OCI-LY7 (cell line): ENCODE data around the gene ALLC. TPM values are rescaled to one million over a fixed set of nuclear protein-coding genes. Genes with fewer than 3 reads are reported as not detected.

Experiments
- BruUV-seq: library from RNA; stranded (reverse); fragments of 400-500 nt; replicated peaks from 2 replicates; lab custom pipeline; 2021; lab: Mats Ljungman, UMichigan
- CTCF ChIA-PET: fragments of 300-600 bp; sonication (Branson Sonifier 250); formaldehyde crosslinking; loops from one replicate; lab custom pipeline; 2022; ENCODE audit warnings: antibody characterized with exemption; ENCODE audit not compliant: unreplicated experiment; lab: Charles Lee
- POLR2A ChIA-PET: fragments of 300-600 bp; sonication (Branson Sonifier 250); formaldehyde crosslinking; loops from one replicate; lab custom pipeline; 2022; ENCODE audit warnings: antibody characterized with exemption; lab: Charles Lee
- DNase-seq: peaks from one replicate; pipeline ENCODE4 v3.0.0-alpha.2; 2015; ENCODE audit warnings: low spot score
- H2AFZ ChIP-seq: fragments of 200-600 bp; sonication (generic), shearing (Covaris generic); 2 replicates; pipeline ENCODE4 v1.6.1; 2014; ENCODE audit warnings: mild to moderate bottlenecking, antibody characterized with exemption, low read length, moderate library complexity
- H3K27ac ChIP-seq: fragments of 200-600 bp; sonication (generic); 2 replicates; pipeline ENCODE4 v1.5.1; 2014; ENCODE audit warnings: mixed run types, low read depth, mild to moderate bottlenecking, moderate library complexity, low read length, inconsistent platforms; ENCODE audit not compliant: poor library complexity, severe bottlenecking
- H3K36me3 ChIP-seq: fragments of 200-600 bp; sonication (generic); 2 replicates; pipeline ENCODE4 v1.6.1; 2014; ENCODE audit warnings: mild to moderate bottlenecking, antibody characterized with exemption, low read length, moderate library complexity, mixed read lengths; ENCODE audit not compliant: insufficient read depth
- H3K4me1 ChIP-seq: fragments of 200-600 bp; sonication (generic); 2 replicates; pipeline ENCODE4 v1.5.1; 2014; ENCODE audit warnings: mild to moderate bottlenecking, low read length; ENCODE audit not compliant: insufficient read depth, poor library complexity, severe bottlenecking
- H3K4me2 ChIP-seq: fragments of 200-600 bp; sonication (generic); 2 replicates; pipeline ENCODE4 v1.6.1; 2014; ENCODE audit warnings: mild to moderate bottlenecking, low read length
- H3K4me3 ChIP-seq: fragments of 200-600 bp; sonication (generic); 2 replicates; pipeline ENCODE4 v1.5.1; 2014; ENCODE audit warnings: mild to moderate bottlenecking, low read depth, low read length; ENCODE audit not compliant: poor library complexity, severe bottlenecking
- H3K79me2 ChIP-seq: fragments of 200-600 bp; sonication (generic); 2 replicates; pipeline ENCODE4 v1.6.1; 2016; ENCODE audit warnings: low read depth, mild to moderate bottlenecking, low read length, moderate library complexity, mixed read lengths; ENCODE audit not compliant: insufficient read depth
- H3K9me2 ChIP-seq: fragments of 200-600 bp; sonication (generic); 2 replicates; pipeline ENCODE4 v1.6.1; 2016; ENCODE audit warnings: mild to moderate bottlenecking, low read length, mixed read lengths; ENCODE audit not compliant: insufficient read depth
- H3K9me3 ChIP-seq: fragments of 200-600 bp; sonication (generic); 2 replicates; pipeline ENCODE4 v1.6.1; 2014; ENCODE audit warnings: mild to moderate bottlenecking, mixed run types, low read length, mixed read lengths
- H4K20me1 ChIP-seq: fragments of 200-600 bp; sonication (generic); 2 replicates; pipeline ENCODE4 v1.6.1; 2014; ENCODE audit warnings: mild to moderate bottlenecking, antibody characterized with exemption, low read length, moderate library complexity, mixed read lengths; ENCODE audit not compliant: insufficient read depth
- CTCF ChIP-seq: fragments of 200-600 bp; sonication (generic); conservative IDR thresholded peaks from 2 replicates; pipeline ENCODE4 v1.5.1; 2014; ENCODE audit warnings: mild to moderate bottlenecking, antibody characterized with exemption, low read length, moderate library complexity, mixed read lengths
- EZH2phosphoT487 ChIP-seq: fragments of 200-600 bp; sonication (generic); IDR thresholded peaks from 2 replicates; pipeline ENCODE4 v1.6.1; 2018; ENCODE audit warnings: low read depth, borderline replicate concordance, mild to moderate bottlenecking, mixed run types, antibody characterized with exemption, low read length, moderate library complexity, mixed read lengths
- intact Hi-C: fragments of 100-400 bp; cut with micrococcal nuclease; formaldehyde crosslinking; loops from one replicate; pipeline ENCODE4 v1.10.0; 2022; ENCODE audit not compliant: unreplicated experiment
- total RNA-seq, 2 experiments: library from RNA; depleted of rRNA in 1 of 2; stranded (reverse); fragments of >200 nt in 1 of 2; shearing (Covaris generic) in 1 of 2; gene quantifications; 2 replicates each; pipeline ENCODE4 v1.2.3, GENCODE V29; 2014 to 2022

ALLC gene
- total RNA-seq, 2 experiments from 2014 or later, result not detected

GRCh38 chr2:3670941-3671340 is 12.9 kb downstream of the ALLC start:
- H3K36me3 ChIP-seq, result no peaks in the 10 kb centered on the region
- no peak for DNase-seq
- no peaks in the 10 kb centered on the region for H3K9me2 ChIP-seq
- no peaks in the 10 kb centered on the region for H3K9me3 ChIP-seq
- H2AFZ ChIP-seq, result no peak overlapping the region
- no peaks in the 10 kb centered on the region for H3K4me1 ChIP-seq
- TF ChIP-seq CTCF (no peak), EZH2phosphoT487 (no peak)
- no TSS peak for BruUV-seq
- ChIA-PET POLR2A (no interaction called here), CTCF (no interaction called here)
- no peaks in the 10 kb centered on the region for H3K79me2 ChIP-seq
- intact Hi-C loops, result no loop called here
- H4K20me1 ChIP-seq, result no peaks in the 10 kb centered on the region
- H3K4me2 ChIP-seq, result no peak overlapping the region
- no peak overlapping the region for H3K27ac ChIP-seq
- H3K4me3 ChIP-seq, result no peak overlapping the region

DNA sequence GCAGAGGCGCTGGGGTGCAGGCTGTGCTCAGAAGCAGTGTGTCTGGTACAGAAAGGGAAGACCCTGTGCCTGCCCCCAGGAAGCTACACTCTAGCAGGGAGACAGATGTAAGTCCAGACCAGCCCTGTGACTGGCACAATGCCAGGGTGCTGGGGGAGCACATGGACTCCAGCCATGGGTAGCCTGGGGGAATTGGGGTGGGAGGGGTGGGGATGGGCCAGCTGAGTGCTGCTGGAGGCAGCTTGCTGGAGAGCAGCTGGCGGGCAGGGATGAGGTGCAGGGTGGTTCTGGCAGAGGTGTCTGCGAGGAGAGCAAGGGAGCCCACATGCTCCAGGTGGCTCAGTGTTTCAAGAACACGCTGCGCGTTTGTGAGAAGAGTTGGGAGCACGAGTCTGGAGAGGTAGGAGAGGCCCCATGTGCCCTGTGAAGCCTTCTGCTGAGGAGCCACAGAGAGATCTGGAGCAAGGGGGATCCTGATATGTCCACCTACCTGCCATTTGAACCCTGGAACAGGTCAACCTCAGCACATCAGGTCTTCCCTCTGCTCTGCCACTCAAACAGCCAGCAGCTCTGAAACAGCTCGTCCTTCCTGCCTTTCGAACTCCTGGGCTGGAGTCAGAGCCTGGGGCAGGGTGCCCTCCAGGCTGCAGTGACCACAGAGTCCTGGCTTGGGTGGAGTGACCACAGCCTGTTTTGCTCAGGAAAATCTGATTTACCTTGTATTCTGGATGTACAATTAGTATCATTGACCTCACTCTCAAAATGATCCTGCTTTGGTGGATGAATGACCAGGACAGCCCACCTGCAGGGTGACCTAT is 15.1 kb downstream of the ALLC start:
- H3K79me2 ChIP-seq, result no peaks in the 10 kb centered on the region
- ChIA-PET POLR2A (interaction anchor here (0.6 kb wide), 1 partner anchor 689 kb away, joined by 3 read pairs; no protein-coding TSS in a partner anchor), CTCF (no interaction called here)
- no peaks in the 10 kb centered on the region for H3K36me3 ChIP-seq
- no peak overlapping the region for H3K4me2 ChIP-seq
- intact Hi-C loops, result no loop called here
- no peaks in the 10 kb centered on the region for H3K4me1 ChIP-seq
- no peak for DNase-seq
- H3K27ac ChIP-seq, result no peak overlapping the region
- no peak overlapping the region for H3K4me3 ChIP-seq
- BruUV-seq, result no TSS peak
- no peak for TF ChIP-seq CTCF
- no peak for TF ChIP-seq EZH2phosphoT487
- no peaks in the 10 kb centered on the region for H3K9me2 ChIP-seq
- H2AFZ ChIP-seq, result no peak overlapping the region
- no peaks in the 10 kb centered on the region for H3K9me3 ChIP-seq
- no peaks in the 10 kb centered on the region for H4K20me1 ChIP-seq
